HEK293 (cell line): ENCODE data around the gene LRP3.

ENCODE experiments used
- KLF10 ChIP-seq: fragments of 450-650 bp; IDR thresholded peaks from 2 replicates; pipeline ENCODE4 v1.5.1; 2018; ENCODE audit warnings: missing biosample characterization, mild to moderate bottlenecking, missing genetic modification characterization
- PBX3 ChIP-seq: sonication (generic); formaldehyde crosslinking; IDR thresholded peaks from 2 replicates; pipeline ENCODE4 v1.8.1; 2022; ENCODE audit warnings: mild to moderate bottlenecking, moderate library complexity, missing genetic modification reagents
- ZNF138 ChIP-seq: fragments of 450-650 bp; formaldehyde crosslinking; IDR thresholded peaks from 2 replicates; pipeline ENCODE4 v1.5.1; 2016; ENCODE audit warnings: missing biosample characterization, missing genetic modification characterization, borderline replicate concordance
- ZNF26 ChIP-seq: fragments of 450-650 bp; formaldehyde crosslinking; IDR thresholded peaks from 2 replicates; pipeline ENCODE4 v1.5.1; 2016; ENCODE audit warnings: missing biosample characterization, missing genetic modification characterization
- TF ChIP-seq, protein P1 (sequence below): fragments of 450-650 bp; formaldehyde crosslinking; IDR thresholded peaks from 2 replicates; pipeline ENCODE4 v1.5.1; 2017; ENCODE audit warnings: missing biosample characterization, missing genetic modification characterization

GRCh38 chr19:33217881-33218280 lies 23.8 kb downstream of the LRP3 start:
- TF ChIP-seq KLF10 (tag by site-specific recombination) (no peak), ZNF138 (no peak), ZNF26 (no peak), PBX3 (CRISPR knock-in tag) (no peak)
- TF ChIP-seq, protein P1, sequence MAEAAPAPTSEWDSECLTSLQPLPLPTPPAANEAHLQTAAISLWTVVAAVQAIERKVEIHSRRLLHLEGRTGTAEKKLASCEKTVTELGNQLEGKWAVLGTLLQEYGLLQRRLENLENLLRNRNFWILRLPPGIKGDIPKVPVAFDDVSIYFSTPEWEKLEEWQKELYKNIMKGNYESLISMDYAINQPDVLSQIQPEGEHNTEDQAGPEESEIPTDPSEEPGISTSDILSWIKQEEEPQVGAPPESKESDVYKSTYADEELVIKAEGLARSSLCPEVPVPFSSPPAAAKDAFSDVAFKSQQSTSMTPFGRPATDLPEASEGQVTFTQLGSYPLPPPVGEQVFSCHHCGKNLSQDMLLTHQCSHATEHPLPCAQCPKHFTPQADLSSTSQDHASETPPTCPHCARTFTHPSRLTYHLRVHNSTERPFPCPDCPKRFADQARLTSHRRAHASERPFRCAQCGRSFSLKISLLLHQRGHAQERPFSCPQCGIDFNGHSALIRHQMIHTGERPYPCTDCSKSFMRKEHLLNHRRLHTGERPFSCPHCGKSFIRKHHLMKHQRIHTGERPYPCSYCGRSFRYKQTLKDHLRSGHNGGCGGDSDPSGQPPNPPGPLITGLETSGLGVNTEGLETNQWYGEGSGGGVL: no peak
